BE2C (cell line): ENCODE results near the gene CNBP.
"Not testable (repeated sequence)": the region's sequence is repeated elsewhere in the genome, so short reads cannot be mapped to it uniquely, and the experiment has no call there.

Experiments used
- DNase-seq: peaks from one replicate; pipeline ENCODE4 v3.0.0-alpha.2; 2020
- H3K27me3 ChIP-seq: fragments of 250-450 bp; sonication (Bioruptor Pico); 2 replicates; pipeline ENCODE4 v1.5.1; 2020; ENCODE audit warnings: mild to moderate bottlenecking
- H3K36me3 ChIP-seq: fragments of 250-450 bp; sonication (Bioruptor Pico); 2 replicates; pipeline ENCODE4 v1.5.1; 2020; ENCODE audit warnings: mild to moderate bottlenecking
- H3K4me1 ChIP-seq: fragments of 250-450 bp; sonication (Bioruptor Pico); 2 replicates; pipeline ENCODE4 v1.5.1; 2020
- H3K4me3 ChIP-seq: 2 replicates; pipeline ENCODE4 v1.5.1; 2011; ENCODE audit warnings: low read depth, low read length
- H3K9me3 ChIP-seq: fragments of 250-450 bp; sonication (Bioruptor Pico); 2 replicates; pipeline ENCODE4 v1.5.1; 2020
- CTCF ChIP-seq: IDR thresholded peaks from 2 replicates; pipeline ENCODE4 v1.5.1; 2012; ENCODE audit warnings: mild to moderate bottlenecking, low read depth, low read length

Gene CNBP

DNA sequence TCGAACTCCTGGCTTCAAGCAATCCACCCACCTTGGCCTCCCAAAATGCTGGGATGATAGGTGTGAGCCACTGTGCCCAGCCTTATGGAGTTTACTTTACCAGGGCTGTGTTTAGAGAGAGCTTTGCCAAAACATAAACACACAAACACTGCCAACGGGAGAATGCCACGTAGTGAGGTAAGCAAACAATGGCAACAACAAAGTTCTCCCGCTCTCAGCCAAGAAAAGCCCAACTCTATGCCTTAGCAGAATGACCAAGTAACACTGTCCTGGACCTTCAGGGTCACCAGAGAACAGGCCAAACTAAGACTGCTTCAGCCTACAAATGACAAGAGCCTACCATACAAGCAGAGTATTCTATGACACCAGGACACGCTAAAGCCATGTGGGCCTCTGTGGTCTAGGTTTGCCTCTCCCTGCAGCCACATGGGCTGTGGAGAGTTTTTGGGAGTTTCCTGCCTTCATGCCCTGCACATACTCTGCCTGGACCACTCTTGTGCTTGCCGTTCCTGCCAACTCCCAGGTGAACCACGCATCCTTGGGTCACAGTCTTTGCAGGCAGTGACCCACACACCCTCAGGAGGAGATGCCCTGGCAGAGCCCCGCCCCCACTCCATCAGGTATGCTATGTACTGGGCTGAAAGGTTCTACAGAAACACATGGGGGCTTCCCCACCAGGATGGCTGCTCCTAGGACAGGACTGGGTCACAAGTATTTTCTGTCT is 21.6 kb upstream of the CNBP start:
- H3K36me3 ChIP-seq: no peaks in the 10 kb centered on the region
- no peak for TF ChIP-seq CTCF
- no peak overlapping the region for H3K4me3 ChIP-seq
- H3K27me3 ChIP-seq: no peaks in the 10 kb centered on the region
- no peaks in the 10 kb centered on the region for H3K9me3 ChIP-seq
- H3K4me1 ChIP-seq: no peaks in the 10 kb centered on the region
- DNase-seq: no peak

DNA sequence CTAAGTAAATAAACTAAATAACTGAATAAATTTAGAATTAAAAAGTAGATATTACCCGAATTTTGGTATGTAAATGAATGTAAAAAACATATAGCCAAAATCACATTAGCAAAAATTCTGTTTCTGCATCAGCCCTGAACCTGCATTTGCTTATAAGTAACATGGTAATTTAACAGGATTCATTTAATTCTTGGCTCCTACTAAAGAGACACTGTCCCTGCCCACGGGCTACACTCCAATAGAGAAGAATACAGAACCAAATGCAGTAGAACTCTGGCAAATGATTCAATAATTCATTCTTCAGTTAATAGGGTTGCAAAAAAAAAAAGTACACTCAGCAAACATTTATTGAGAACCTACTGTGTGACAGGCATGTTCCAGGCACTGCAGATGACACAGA is 20.8 kb upstream of the CNBP start:
- H3K27me3 ChIP-seq: no peaks in the 10 kb centered on the region
- no peak overlapping the region for H3K4me3 ChIP-seq
- H3K4me1 ChIP-seq: no peaks in the 10 kb centered on the region
- no peaks in the 10 kb centered on the region for H3K36me3 ChIP-seq
- no peak for TF ChIP-seq CTCF
- DNase-seq: no peak
- no peaks in the 10 kb centered on the region for H3K9me3 ChIP-seq

- H3K4me1 ChIP-seq: no peaks in the 10 kb centered on the region
- no peaks in the 10 kb centered on the region for H3K36me3 ChIP-seq
- no peak for DNase-seq
- H3K4me3 ChIP-seq: no peak overlapping the region
- H3K9me3 ChIP-seq: no peaks in the 10 kb centered on the region
- H3K27me3 ChIP-seq: no peaks in the 10 kb centered on the region
- TF ChIP-seq CTCF: no peak
Observed at GRCh38 chr3:129199366-129199765, 15.7 kb upstream of the CNBP start.

GRCh38 chr3:129197321-129197720 is 13.6 kb upstream of the CNBP start:
- Histone ChIP-seq H3K4me3 (no peak overlapping the region), H3K9me3 (no peaks in the 10 kb centered on the region), H3K4me1 (no peaks in the 10 kb centered on the region), H3K36me3 (no peaks in the 10 kb centered on the region), H3K27me3 (no peaks in the 10 kb centered on the region)
- TF ChIP-seq CTCF: no peak
- DNase-seq: no peak

DNA sequence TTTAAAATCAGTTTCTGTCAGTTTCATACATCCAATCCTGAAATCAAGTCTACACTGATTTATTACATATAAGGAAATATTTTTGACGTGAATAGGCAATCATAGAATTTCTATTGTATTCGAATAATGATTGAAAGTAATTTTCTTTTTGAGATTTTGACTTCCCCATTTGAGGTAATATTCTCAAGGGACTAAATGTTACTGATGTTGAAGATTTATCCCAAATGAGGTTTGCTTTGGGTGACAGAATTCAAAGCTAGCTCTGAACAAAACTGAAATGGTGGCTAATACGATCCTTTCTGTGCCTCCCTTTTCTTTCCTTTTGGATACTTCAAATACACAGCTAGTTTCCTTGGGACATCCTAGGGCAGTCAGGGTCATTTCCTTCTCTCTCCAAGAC is 12.9 kb upstream of the CNBP start:
- TF ChIP-seq CTCF: no peak
- Histone ChIP-seq H3K36me3 (no peaks in the 10 kb centered on the region), H3K4me3 (no peak overlapping the region), H3K27me3 (no peaks in the 10 kb centered on the region), H3K4me1 (no peaks in the 10 kb centered on the region), H3K9me3 (no peaks in the 10 kb centered on the region)
- DNase-seq: no peak

- H3K4me1 ChIP-seq: no peaks in the 10 kb centered on the region
- no peak overlapping the region for H3K4me3 ChIP-seq
- no peak for DNase-seq
- H3K9me3 ChIP-seq: no peaks in the 10 kb centered on the region
- H3K27me3 ChIP-seq: no peaks in the 10 kb centered on the region
- no peaks in the 10 kb centered on the region for H3K36me3 ChIP-seq
- no peak for TF ChIP-seq CTCF
Observed at GRCh38 chr3:129195731-129196256, 12.1 kb upstream of the CNBP start.

- not testable (repeated sequence) for DNase-seq, H3K4me3 ChIP-seq, H3K27me3 ChIP-seq
Observed at GRCh38 chr3:129189793-129190192, 6.1 kb upstream of the CNBP start.

More at GRCh38 chr3:129189793-129190192, 6.1 kb upstream of the CNBP start:
- H3K36me3 ChIP-seq, H3K4me1 ChIP-seq, H3K9me3 ChIP-seq: not testable (repeated sequence)
